HepG2 (cell line): Measurements from ENCODE around the gene PHRF1. TPM values are rescaled to one million over a fixed set of nuclear protein-coding genes. Genes with fewer than 3 reads are reported as not detected.
A peak's percentile ranks its signal among the peaks of the same experiment; 100 is the strongest.

ENCODE experiments used
- BCL6 ChIP-seq: IDR thresholded peaks from 2 replicates; pipeline ENCODE4 v1.6.1; 2016; ENCODE audit warnings: missing genetic modification reagents, missing compliant biosample characterization
- CEBPZ ChIP-seq: IDR thresholded peaks from 2 replicates; pipeline ENCODE4 v1.6.1; 2012; ENCODE audit warnings: low read length, improper control_type of control experiment
- HBP1 ChIP-seq: IDR thresholded peaks from 2 replicates; pipeline ENCODE4 v1.6.1; 2016; ENCODE audit warnings: low read depth, control low read depth
- SMAD3 ChIP-seq: sonication (generic); formaldehyde crosslinking; IDR thresholded peaks from 2 replicates; pipeline ENCODE4 v1.4.0; 2020; ENCODE audit warnings: missing genetic modification reagents
- SRF ChIP-seq: IDR thresholded peaks from 2 replicates; pipeline ENCODE4 v1.6.1; 2011; ENCODE audit warnings: mild to moderate bottlenecking, low read depth, low read length, moderate library complexity
- TAF1 ChIP-seq: sonication (generic); formaldehyde crosslinking; IDR thresholded peaks from 2 replicates; pipeline ENCODE4 v1.4.0; 2020; ENCODE audit warnings: missing genetic modification reagents
- TBX2 ChIP-seq: sonication (generic); formaldehyde crosslinking; IDR thresholded peaks from 2 replicates; pipeline ENCODE4 v1.5.0; 2020; ENCODE audit warnings: missing genetic modification reagents, mild to moderate bottlenecking, borderline replicate concordance
- WIZ ChIP-seq: sonication (generic); formaldehyde crosslinking; IDR thresholded peaks from 2 replicates; pipeline ENCODE4 v1.5.1; 2020; ENCODE audit warnings: mild to moderate bottlenecking, missing genetic modification reagents
- YY1 ChIP-seq: IDR thresholded peaks from 2 replicates; pipeline ENCODE4 v1.6.1; 2011; ENCODE audit warnings: low read length, low read depth, moderate library complexity, mild to moderate bottlenecking; ENCODE audit not compliant: insufficient read depth, insufficient replicate concordance
- ZFYVE20 ChIP-seq: sonication (generic); formaldehyde crosslinking; IDR thresholded peaks from 2 replicates; pipeline ENCODE4 v1.8.0; 2023; ENCODE audit warnings: low read depth, mild to moderate bottlenecking, moderate library complexity, missing genetic modification reagents, borderline replicate concordance
- ZNF460 ChIP-seq: sonication (generic); formaldehyde crosslinking; IDR thresholded peaks from 2 replicates; pipeline ENCODE4 v1.5.1; 2020; ENCODE audit warnings: missing genetic modification reagents, mild to moderate bottlenecking, borderline replicate concordance
- ZNF775 ChIP-seq: sonication (generic); formaldehyde crosslinking; IDR thresholded peaks from 2 replicates; pipeline ENCODE4 v1.4.0; 2020; ENCODE audit warnings: missing genetic modification reagents, mild to moderate bottlenecking, moderate library complexity, borderline replicate concordance
- polyA plus RNA-seq, 8 experiments: library from polyadenylated mRNA; depleted of rRNA in 3 of 8; stranded (reverse) in 7 of 8; unstranded in 1 of 8; fragments of >200 nt; fragmentation: Illumina TruSeq in 4 of 8; extraction: Trizol in 4 of 8; gene quantifications; 2 replicates each; pipeline versions ENCODE4 v1.2.1 to v1.2.3, GENCODE V29; 2011 to 2016; ENCODE audit warnings: low read depth in 4 of 8, missing spikeins in 1 of 8, mixed read lengths in 1 of 8; ENCODE audit not compliant: insufficient read depth in 1 of 8
- total RNA-seq, 5 experiments: library from RNA; depleted of rRNA; stranded (reverse); fragments of >200 nt; fragmentation: Illumina TruSeq; extraction: Trizol; gene quantifications; 2 replicates each; pipeline ENCODE4 v1.2.3, GENCODE V29; 2016; ENCODE audit warnings: low read depth in 1 of 5
- TF ChIP-seq, protein P1 (sequence below): IDR thresholded peaks from 2 replicates; pipeline ENCODE4 v1.6.1; 2016

PHRF1 gene
- total and polyA plus RNA-seq, 2 of the 13 experiments (the other 11 are each of a cell fraction or from before 2014, with no cell fraction given), result 8.2 to 16.7 TPM

DNA sequence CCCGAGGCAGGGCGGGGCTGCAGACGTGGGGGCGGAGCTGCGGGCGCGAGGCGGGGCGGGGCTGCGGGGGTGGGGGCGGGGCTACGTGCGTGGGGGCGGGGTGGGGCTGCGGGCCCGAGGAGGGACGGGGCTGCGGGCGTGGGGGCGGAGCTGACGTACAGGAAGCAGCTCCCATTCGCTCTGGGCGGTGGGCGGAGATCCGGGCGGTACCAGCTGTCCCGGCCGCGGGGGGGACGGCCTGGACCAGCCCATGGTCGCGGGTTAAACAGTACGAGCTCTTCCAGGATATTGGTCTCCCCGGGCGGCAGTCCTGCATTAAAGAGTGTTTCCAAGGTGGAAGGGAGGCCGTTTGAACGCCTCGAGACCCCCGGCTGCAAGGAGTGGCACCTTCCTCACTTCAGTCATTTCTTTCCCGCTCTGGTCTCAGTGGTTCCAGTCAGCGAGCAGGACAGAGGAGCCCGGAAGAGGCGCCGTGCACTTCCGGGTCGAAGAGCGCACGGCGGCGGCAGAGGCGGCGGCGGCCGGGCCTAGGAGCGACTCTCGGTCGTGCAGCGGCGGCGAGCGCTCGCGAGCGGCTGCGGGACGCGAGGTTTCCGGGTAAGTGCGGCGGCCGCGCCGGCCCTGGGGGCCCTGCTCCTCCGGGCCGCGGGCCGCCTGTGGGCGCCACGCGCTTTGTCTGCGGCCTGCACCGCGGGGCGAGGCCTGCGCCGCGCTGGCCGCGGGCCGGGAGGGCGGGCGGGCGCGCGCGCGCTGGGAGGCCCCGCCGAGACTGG, at the start of gene PHRF1 (continued):
- TF ChIP-seq SMAD3 (CRISPR knock-in tag) (no peak), YY1 (peak; percentile 46), ZFYVE20 (CRISPR knock-in tag) (no peak), TAF1 (CRISPR knock-in tag) (peak; percentile 94), TBX2 (CRISPR knock-in tag) (0 out of 2 replicates have a peak, but pooled peaks have one; percentile 3), ZNF775 (CRISPR knock-in tag) (no peak), WIZ (no peak), SRF (no peak), BCL6 (peak; percentile 6; the same call in 1 of the 2 replicates), ZNF460 (CRISPR knock-in tag) (no peak), CEBPZ (no peak), HBP1 (CRISPR knock-in tag) (peak; percentile 45; the same call in 1 of the 2 replicates)
- TF ChIP-seq, protein P1, sequence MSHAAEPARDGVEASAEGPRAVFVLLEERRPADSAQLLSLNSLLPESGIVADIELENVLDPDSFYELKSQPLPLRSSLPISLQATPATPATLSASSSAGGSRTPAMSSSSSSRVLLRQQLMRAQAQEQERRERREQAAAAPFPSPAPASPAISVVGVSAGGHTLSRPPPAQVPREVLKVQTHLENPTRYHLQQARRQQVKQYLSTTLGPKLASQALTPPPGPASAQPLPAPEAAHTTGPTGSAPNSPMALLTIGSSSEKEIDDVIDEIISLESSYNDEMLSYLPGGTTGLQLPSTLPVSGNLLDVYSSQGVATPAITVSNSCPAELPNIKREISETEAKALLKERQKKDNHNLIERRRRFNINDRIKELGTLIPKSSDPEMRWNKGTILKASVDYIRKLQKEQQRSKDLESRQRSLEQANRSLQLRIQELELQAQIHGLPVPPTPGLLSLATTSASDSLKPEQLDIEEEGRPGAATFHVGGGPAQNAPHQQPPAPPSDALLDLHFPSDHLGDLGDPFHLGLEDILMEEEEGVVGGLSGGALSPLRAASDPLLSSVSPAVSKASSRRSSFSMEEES (CRISPR knock-in tag), result 0 out of 2 replicates have a peak, but pooled peaks have one; percentile 21
